HCT116 (cell line): ENCODE results near the gene FGFR3. TPM values are rescaled to one million over a fixed set of nuclear protein-coding genes. Genes with fewer than 3 reads are reported as not detected.

Experiments used
- ATAC-seq: fragments of 200-7000 bp; cut with Tn5 transposase; 2 replicates; pipeline ENCODE4 v1.9.1; 2020; ENCODE audit warnings: mild to moderate bottlenecking, moderate library complexity
- BruUV-seq: library from RNA; stranded (reverse); fragments of 400-500 nt; replicated peaks from 2 replicates; lab custom pipeline; 2021; lab: Mats Ljungman, UMichigan
- CTCF ChIA-PET: fragments of 300-600 bp; sonication (Branson Sonifier 250); formaldehyde crosslinking; loops from one replicate; lab custom pipeline; 2021; ENCODE audit warnings: antibody characterized with exemption; lab: Charles Lee
- POLR2A ChIA-PET: fragments of 300-600, 350-600 bp; sonication (Branson Sonifier 250); formaldehyde crosslinking; loops from one replicate; lab custom pipeline; 2021; ENCODE audit warnings: antibody characterized with exemption; lab: Charles Lee
- RAD21 ChIA-PET, 2 experiments: fragments of 300-600 bp; sonication (Branson Sonifier 250); formaldehyde crosslinking; loops; one replicate each; lab custom pipeline; 2023; ENCODE audit warnings: low total read pairs in 2 of 2; ENCODE audit not compliant: uncharacterized antibody in 2 of 2, unreplicated experiment in 2 of 2, low non-redundant PET in 1 of 2; lab: Charles Lee
- DNase-seq: peaks from one replicate; pipeline ENCODE4 v3.0.0-alpha.2; 2010; ENCODE audit warnings: low read depth, low spot score
- H2AFZ ChIP-seq: fragments of 200-600 bp; shearing (Covaris generic), sonication (generic); 2 replicates; pipeline ENCODE4 v1.6.1; 2017; ENCODE audit warnings: low read depth, mixed run types, mixed read lengths, antibody characterized with exemption, low read length; ENCODE audit not compliant: poor library complexity, severe bottlenecking
- H3K27ac ChIP-seq: 2 replicates; pipeline ENCODE4 v1.5.1; 2012; ENCODE audit warnings: low read depth, low read length
- H3K27me3 ChIP-seq: fragments of 200-600 bp; sonication (generic); 2 replicates; pipeline ENCODE4 v1.6.1; 2016; ENCODE audit warnings: mixed run types, low read length, mixed read lengths; ENCODE audit not compliant: insufficient read depth
- H3K36me3 ChIP-seq, 2 experiments: fragments of 200-500 bp in 1 of 2; fragments of 200-600 bp in 1 of 2; sonication (Bioruptor generic) in 1 of 2; sonication (generic) in 1 of 2; 2 replicates each; pipeline versions ENCODE4 v1.5.1 to v1.6.1; 2014 to 2016; ENCODE audit warnings: low read length in 2 of 2, inconsistent platforms in 1 of 2, mixed read lengths in 1 of 2, mixed run types in 1 of 2; ENCODE audit not compliant: insufficient read depth in 2 of 2, control insufficient read depth in 1 of 2
- H3K4me1 ChIP-seq, 2 experiments: fragments of 200-600 bp in 1 of 2; sonication (generic) in 1 of 2; 2 replicates each; pipeline versions ENCODE4 v1.5.1 to v1.6.1; 2012 to 2017; ENCODE audit warnings: low read length in 2 of 2, inconsistent platforms in 1 of 2, mild to moderate bottlenecking in 1 of 2, mixed read lengths in 1 of 2, mixed run types in 1 of 2, moderate library complexity in 1 of 2; ENCODE audit not compliant: insufficient read depth in 2 of 2, control insufficient read depth in 1 of 2
- H3K4me2 ChIP-seq: fragments of 200-600 bp; sonication (generic); 2 replicates; pipeline ENCODE4 v1.6.1; 2017; ENCODE audit warnings: mixed run types, low read length, mixed read lengths
- H3K4me3 ChIP-seq, 2 experiments: fragments of 200-600 bp in 1 of 2; sonication (generic) in 1 of 2; replicated peaks in 1 of 2; 2 replicates each; pipeline ENCODE4 v1.5.1; 2011 to 2016; ENCODE audit warnings: low read length in 2 of 2, control low read depth in 1 of 2, low read depth in 1 of 2, mild to moderate bottlenecking in 1 of 2, mixed read lengths in 1 of 2, mixed run types in 1 of 2
- H3K79me2 ChIP-seq: fragments of 200-600 bp; sonication (generic); 2 replicates; pipeline ENCODE4 v1.6.1; 2017; ENCODE audit warnings: mild to moderate bottlenecking, mixed run types, low read length, moderate library complexity, mixed read lengths; ENCODE audit not compliant: insufficient read depth
- H3K9ac ChIP-seq: fragments of 200-600 bp; sonication (generic); 2 replicates; pipeline ENCODE4 v1.6.1; 2016; ENCODE audit warnings: low read length, mixed read lengths
- H3K9me2 ChIP-seq: fragments of 200-600 bp; sonication (generic), shearing (Covaris generic); 2 replicates; pipeline ENCODE4 v1.6.1; 2017; ENCODE audit warnings: mixed run types, mild to moderate bottlenecking, moderate library complexity; ENCODE audit not compliant: insufficient read depth
- H3K9me3 ChIP-seq, 2 experiments: fragments of 200-500 bp in 1 of 2; fragments of 200-600 bp in 1 of 2; sonication (Bioruptor generic) in 1 of 2; sonication (generic) in 1 of 2; 2 replicates each; pipeline ENCODE4 v1.6.1; 2014 to 2017; ENCODE audit warnings: low read length in 2 of 2, mixed read lengths in 2 of 2, inconsistent platforms in 1 of 2, low read depth in 1 of 2, mild to moderate bottlenecking in 1 of 2, mixed run types in 1 of 2, moderate library complexity in 1 of 2; ENCODE audit not compliant: control insufficient read depth in 1 of 2, insufficient read depth in 1 of 2
- H4K20me1 ChIP-seq: fragments of 200-600 bp; sonication (generic), shearing (Covaris generic); 2 replicates; pipeline ENCODE4 v1.6.1; 2017; ENCODE audit warnings: mixed run types, mild to moderate bottlenecking, moderate library complexity; ENCODE audit not compliant: insufficient read depth
- ELF1 ChIP-seq: IDR thresholded peaks from 2 replicates; pipeline ENCODE4 v1.6.1; 2012; ENCODE audit warnings: low read depth, borderline replicate concordance
- EZH2 ChIP-seq: fragments of 200-600 bp; sonication (generic); IDR thresholded peaks from 2 replicates; pipeline ENCODE4 v1.6.1; 2017; ENCODE audit warnings: antibody characterized with exemption, mixed run types
- POLR2A ChIP-seq: IDR thresholded peaks from 2 replicates; pipeline ENCODE4 v1.7.0; 2011; ENCODE audit warnings: borderline replicate concordance; ENCODE audit not compliant: insufficient read depth, insufficient read length; ENCODE audit errors: extremely low read depth
- POLR2AphosphoS5 ChIP-seq: IDR thresholded peaks from 2 replicates; pipeline ENCODE4 v1.6.1; 2011; ENCODE audit warnings: mild to moderate bottlenecking, low read depth, low read length, moderate library complexity
- RAD21 ChIP-seq: IDR thresholded peaks from 2 replicates; pipeline ENCODE4 v1.6.1; 2012; ENCODE audit warnings: low read depth, mild to moderate bottlenecking
- SP1 ChIP-seq: IDR thresholded peaks from 2 replicates; pipeline ENCODE4 v1.6.1; 2012; ENCODE audit warnings: low read depth
- SRF ChIP-seq: IDR thresholded peaks from 2 replicates; pipeline ENCODE4 v1.6.1; 2012; ENCODE audit warnings: low read depth
- TCF7L2 ChIP-seq: IDR thresholded peaks from 2 replicates; pipeline ENCODE4 v1.7.0; 2011; ENCODE audit warnings: borderline replicate concordance, inconsistent platforms; ENCODE audit not compliant: insufficient read depth, insufficient read length; ENCODE audit errors: extremely low read depth
- ZFX ChIP-seq: fragments of 450-650 bp; IDR thresholded peaks from 2 replicates; pipeline ENCODE4 v1.6.1; 2017
- ZNF274 ChIP-seq: fragments of 200-500 bp; sonication (Bioruptor generic); IDR thresholded peaks from 2 replicates; pipeline ENCODE4 v1.6.1; 2014; ENCODE audit warnings: mild to moderate bottlenecking, low read depth, low read length, inconsistent platforms
- intact Hi-C: fragments of 100-400 bp; cut with micrococcal nuclease; formaldehyde crosslinking; loops from 2 replicates; pipeline ENCODE4 v1.10.0; 2022
- total RNA-seq: library from RNA; stranded (reverse); gene quantifications from one replicate; pipeline ENCODE4 v1.2.1, GENCODE V29; 2021; ENCODE audit not compliant: unreplicated experiment
- TF ChIP-seq, protein P1 (sequence below), 3 experiments: fragments of 200-600 bp in 1 of 3; sonication (generic) in 1 of 3; IDR thresholded peaks in 2 of 3; conservative IDR thresholded peaks in 1 of 3; 2 replicates each; pipeline ENCODE4 v1.5.1; 2012 to 2017; ENCODE audit warnings: low read depth in 2 of 3, low read length in 2 of 3, antibody characterized with exemption in 1 of 3, borderline replicate concordance in 1 of 3, control low read depth in 1 of 3, mild to moderate bottlenecking in 1 of 3, mixed read lengths in 1 of 3, mixed run types in 1 of 3, moderate library complexity in 1 of 3; ENCODE audit not compliant: insufficient read depth in 1 of 3
- TF ChIP-seq, protein P2 (sequence below): IDR thresholded peaks from 2 replicates; pipeline ENCODE4 v1.6.1; 2012

Gene FGFR3
- total RNA-seq, 1 experiment from 2014 or later: 31.7 TPM

DNA sequence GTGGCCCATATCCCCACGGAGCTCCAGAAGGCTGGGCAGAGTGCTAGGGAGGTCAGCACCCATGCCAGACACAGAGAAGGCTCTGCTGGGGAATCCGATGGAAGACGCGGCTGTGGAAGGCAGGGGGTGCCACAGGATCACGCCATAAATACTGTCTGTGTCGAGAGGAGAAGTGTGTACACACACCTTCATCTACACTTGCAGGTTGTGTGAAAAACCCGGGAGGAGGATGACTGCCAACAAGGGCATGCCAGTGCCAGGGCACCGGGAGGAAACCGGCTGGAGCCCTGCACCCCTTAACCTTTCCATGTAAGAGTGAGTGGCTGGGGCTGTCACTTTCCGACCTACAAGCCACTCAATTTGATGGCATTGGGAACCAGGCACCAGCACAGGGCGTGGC is 31.7 kb downstream of the FGFR3 start (continued):
- TF ChIP-seq, protein P1, sequence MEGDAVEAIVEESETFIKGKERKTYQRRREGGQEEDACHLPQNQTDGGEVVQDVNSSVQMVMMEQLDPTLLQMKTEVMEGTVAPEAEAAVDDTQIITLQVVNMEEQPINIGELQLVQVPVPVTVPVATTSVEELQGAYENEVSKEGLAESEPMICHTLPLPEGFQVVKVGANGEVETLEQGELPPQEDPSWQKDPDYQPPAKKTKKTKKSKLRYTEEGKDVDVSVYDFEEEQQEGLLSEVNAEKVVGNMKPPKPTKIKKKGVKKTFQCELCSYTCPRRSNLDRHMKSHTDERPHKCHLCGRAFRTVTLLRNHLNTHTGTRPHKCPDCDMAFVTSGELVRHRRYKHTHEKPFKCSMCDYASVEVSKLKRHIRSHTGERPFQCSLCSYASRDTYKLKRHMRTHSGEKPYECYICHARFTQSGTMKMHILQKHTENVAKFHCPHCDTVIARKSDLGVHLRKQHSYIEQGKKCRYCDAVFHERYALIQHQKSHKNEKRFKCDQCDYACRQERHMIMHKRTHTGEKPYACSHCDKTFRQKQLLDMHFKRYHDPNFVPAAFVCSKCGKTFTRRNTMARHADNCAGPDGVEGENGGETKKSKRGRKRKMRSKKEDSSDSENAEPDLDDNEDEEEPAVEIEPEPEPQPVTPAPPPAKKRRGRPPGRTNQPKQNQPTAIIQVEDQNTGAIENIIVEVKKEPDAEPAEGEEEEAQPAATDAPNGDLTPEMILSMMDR (IDR thresholded peaks at IDR 0.05 in 2 of 3, conservative IDR thresholded peaks at IDR 0.05 in 1 of 3; ENCODE audit: borderline replicate concordance in 1 of 3, insufficient read depth in 1 of 3, low read depth in 2 of 3, low read length in 2 of 3): no peak
- TF ChIP-seq SRF (no peak), ZNF274 (no peak), POLR2A (no peak), RAD21 (no peak), EZH2 (no peak), POLR2AphosphoS5 (no peak), TCF7L2 (no peak), SP1 (no peak)
- TF ChIP-seq, protein P2, sequence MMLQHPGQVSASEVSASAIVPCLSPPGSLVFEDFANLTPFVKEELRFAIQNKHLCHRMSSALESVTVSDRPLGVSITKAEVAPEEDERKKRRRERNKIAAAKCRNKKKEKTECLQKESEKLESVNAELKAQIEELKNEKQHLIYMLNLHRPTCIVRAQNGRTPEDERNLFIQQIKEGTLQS: no peak
- TF ChIP-seq, all 23 proteins: peak for 0

DNA sequence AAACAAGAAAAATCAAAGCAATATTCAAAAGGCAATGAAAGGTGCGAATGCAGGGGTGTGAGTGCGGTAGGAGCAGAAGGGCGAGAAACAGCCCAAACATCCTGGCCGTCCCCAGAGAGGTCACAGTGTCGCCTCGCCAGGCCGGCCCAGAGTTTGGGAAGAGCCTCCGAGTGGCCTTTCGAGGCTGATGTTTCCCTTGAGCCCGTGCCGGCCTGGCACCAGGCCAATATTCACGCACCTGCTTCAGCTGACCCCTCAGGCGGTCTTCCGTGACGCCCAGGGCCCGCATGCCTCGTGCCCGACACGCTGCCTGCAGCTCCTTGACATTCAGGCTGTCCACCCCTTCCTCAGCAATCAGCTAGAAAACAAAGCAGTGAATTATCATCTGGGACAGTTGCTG is 32.2 kb downstream of the FGFR3 start:
- Histone ChIP-seq H3K79me2 (no peaks in the 10 kb centered on the region; the same call in 1 of the 2 replicates), H3K4me2 (no peak overlapping the region), H3K9me2 (no peaks in the 10 kb centered on the region), H3K9me3 (no peaks in the 10 kb centered on the region), H3K36me3 (peaks cover 17 to 38% of the 10 kb centered on the region in 2 experiments; a peak in 3 of 4 replicates), H3K9ac (no peak overlapping the region), H4K20me1 (no peaks in the 10 kb centered on the region), H3K4me1 (no peaks in the 10 kb centered on the region), H2AFZ (no peak overlapping the region), H3K27me3 (no peaks in the 10 kb centered on the region), H3K4me3 (no peak overlapping the region), H3K27ac (no peak overlapping the region)
- DNase-seq (no peak), ATAC-seq (no peak)
- ChIA-PET CTCF (no interaction called here), RAD21 (no interaction called here), POLR2A (no interaction called here)
- no peak for TF ChIP-seq ELF1
- TF ChIP-seq ZFX: no peak
- no TSS peak for BruUV-seq
- intact Hi-C loops: no loop called here
